Epithelial cell of proximal tubule (primary cell): ENCODE data around the gene RAPGEF1. TPM values are rescaled to one million over a fixed set of nuclear protein-coding genes. Genes with fewer than 3 reads are reported as not detected.
"Not testable (repeated sequence)": the region's sequence is repeated elsewhere in the genome, so short reads cannot be mapped to it uniquely, and the experiment has no call there.

Experiments
- DNase-seq: peaks from one replicate; pipeline ENCODE4 v3.0.0-alpha.2; 2011; ENCODE audit warnings: low read depth
- H3K4me3 ChIP-seq: 2 replicates; pipeline ENCODE4 v1.5.1; 2011; ENCODE audit warnings: low read depth, mild to moderate bottlenecking, low read length
- CTCF ChIP-seq: conservative IDR thresholded peaks from 2 replicates; pipeline ENCODE4 v1.5.1; 2012; ENCODE audit warnings: low read depth, mild to moderate bottlenecking, low read length
- total RNA-seq: library from RNA; depleted of rRNA; stranded (reverse); fragments of >200 nt; gene quantifications from 2 replicates; pipeline ENCODE4 v1.2.3, GENCODE V29; 2015

Gene RAPGEF1
- total RNA-seq, 1 donor from 2014 or later = 34.8 TPM

- DNase-seq = peak; percentile 79
- H3K4me3 ChIP-seq = peak overlapping the region; percentile 26
- TF ChIP-seq CTCF = no peak
These were observed 25.7 kb downstream of the RAPGEF1 start for GRCh38 chr9:131714161-131714646.

- DNase-seq = no peak
- H3K4me3 ChIP-seq = no peak overlapping the region
- no peak for TF ChIP-seq CTCF
These were observed 26.9 kb downstream of the RAPGEF1 start for GRCh38 chr9:131713016-131713415.

GRCh38 chr9:131712151-131712716 is 27.6 kb downstream of the RAPGEF1 start:
- DNase-seq = no peak
- no peak for TF ChIP-seq CTCF
- H3K4me3 ChIP-seq = no peak overlapping the region

GRCh38 chr9:131709771-131710431 is 30.0 kb downstream of the RAPGEF1 start:
- no peak for TF ChIP-seq CTCF
- no peak for DNase-seq
- H3K4me3 ChIP-seq = no peak overlapping the region

GRCh38 chr9:131709010-131709770 is 30.7 kb downstream of the RAPGEF1 start:
- not testable (repeated sequence) for DNase-seq, H3K4me3 ChIP-seq

GRCh38 chr9:131708226-131709002 is 31.5 kb downstream of the RAPGEF1 start:
- H3K4me3 ChIP-seq = no peak overlapping the region
- DNase-seq = no peak
- TF ChIP-seq CTCF = no peak

GRCh38 chr9:131707733-131708157 is 32.1 kb downstream of the RAPGEF1 start:
- no peak overlapping the region for H3K4me3 ChIP-seq
- no peak for TF ChIP-seq CTCF

More at GRCh38 chr9:131707733-131708157, 32.1 kb downstream of the RAPGEF1 start:
- no peak for DNase-seq
